ENCODE data around the gene LIX1.
"Not testable (repeated sequence)": the region's sequence is repeated elsewhere in the genome, so short reads cannot be mapped to it uniquely, and the experiment has no call there.

LIX1 gene

GRCh38 chr5:97141031-97141430 is 1.4 kb downstream of the LIX1 start:
- no peak for DNase-seq

- DNase-seq: not testable (repeated sequence)
Observed at GRCh38 chr5:97140250-97140649, 2.2 kb downstream of the LIX1 start.

GRCh38 chr5:97136475-97136874 is 5.9 kb downstream of the LIX1 start:
- no peak for DNase-seq

GRCh38 chr5:97135868-97136267 is 6.5 kb downstream of the LIX1 start:
- DNase-seq: no peak

GRCh38 chr5:97134634-97135033 is 7.8 kb downstream of the LIX1 start:
- no peak for DNase-seq

GRCh38 chr5:97133101-97133500 is 9.3 kb downstream of the LIX1 start:
- no peak for DNase-seq

GRCh38 chr5:97131921-97132320 is 10.5 kb downstream of the LIX1 start:
- no peak for DNase-seq

DNA sequence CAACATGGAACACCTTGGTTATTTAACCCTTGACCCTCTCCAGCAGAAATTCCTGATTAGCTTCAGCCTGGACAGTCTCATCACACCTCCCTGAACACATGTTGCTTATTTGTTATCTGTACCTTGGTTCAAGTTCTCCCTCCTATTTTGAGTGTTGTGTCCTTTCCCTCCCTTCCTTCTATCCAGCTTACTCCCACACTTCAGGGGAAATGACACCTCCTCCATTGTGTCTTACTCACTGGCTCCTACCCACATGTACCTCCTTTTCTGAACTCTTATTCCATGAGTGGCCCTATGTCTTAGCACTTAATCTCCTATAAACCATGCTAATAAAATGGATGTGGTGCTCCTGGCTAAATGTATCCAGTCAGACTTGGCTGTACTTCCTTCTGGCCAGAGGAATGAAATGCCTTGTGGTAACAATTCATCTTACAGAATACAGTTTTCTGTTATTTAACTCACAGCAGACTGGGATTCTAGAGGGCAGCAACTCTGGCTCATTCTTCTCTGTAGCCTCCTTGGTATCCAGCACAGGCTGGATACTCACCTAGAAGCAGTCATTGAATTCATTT is 11.2 kb downstream of the LIX1 start:
- no peak for DNase-seq

DNA sequence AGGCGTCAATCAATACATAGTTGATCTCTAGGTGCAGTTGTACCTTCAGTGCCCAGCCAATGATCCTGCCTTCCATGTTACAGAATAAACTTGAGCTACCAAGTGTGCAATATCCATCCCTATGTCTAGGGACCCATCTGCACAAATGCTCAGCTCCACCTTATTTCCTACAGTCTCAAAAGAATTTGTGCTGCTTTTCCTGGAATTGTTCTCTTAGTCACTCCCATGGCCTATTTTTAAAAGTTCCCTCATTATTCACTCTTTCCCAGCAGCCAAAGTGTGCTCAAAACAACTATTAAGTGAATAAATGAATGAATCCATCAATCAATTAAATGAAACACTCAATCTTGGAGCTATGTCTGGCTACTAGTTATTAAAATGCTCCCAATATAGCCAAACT is 14.7 kb downstream of the LIX1 start:
- no peak for DNase-seq

DNA sequence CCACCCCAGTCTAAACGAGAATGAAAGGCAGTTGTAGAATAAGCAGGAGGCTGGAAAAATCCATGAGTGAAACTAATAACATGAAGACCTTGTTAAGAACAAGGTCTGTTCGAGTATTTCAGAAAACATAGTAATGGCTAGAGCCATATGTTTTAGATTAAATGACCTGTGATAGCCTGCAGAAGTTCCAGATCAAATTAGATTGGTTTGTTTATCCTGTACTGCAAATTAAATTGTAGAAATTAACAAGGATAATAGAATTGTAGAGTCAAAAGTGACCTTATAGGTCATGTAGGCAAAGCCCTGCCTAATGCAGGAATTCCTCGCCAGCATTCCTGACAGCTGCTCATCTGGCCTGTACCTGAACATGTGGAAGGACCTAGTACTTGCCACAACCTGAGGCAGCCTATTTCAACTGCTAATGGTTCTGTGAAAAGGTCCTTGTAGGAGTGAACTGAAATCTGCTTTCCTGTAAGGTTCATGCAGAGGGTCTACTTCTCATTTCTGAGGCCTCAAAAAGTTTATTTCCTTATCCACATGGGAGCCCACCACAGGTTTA is 17.2 kb downstream of the LIX1 start:
- no peak for DNase-seq

GRCh38 chr5:97124335-97124734 is 18.1 kb downstream of the LIX1 start:
- DNase-seq: no peak

DNA sequence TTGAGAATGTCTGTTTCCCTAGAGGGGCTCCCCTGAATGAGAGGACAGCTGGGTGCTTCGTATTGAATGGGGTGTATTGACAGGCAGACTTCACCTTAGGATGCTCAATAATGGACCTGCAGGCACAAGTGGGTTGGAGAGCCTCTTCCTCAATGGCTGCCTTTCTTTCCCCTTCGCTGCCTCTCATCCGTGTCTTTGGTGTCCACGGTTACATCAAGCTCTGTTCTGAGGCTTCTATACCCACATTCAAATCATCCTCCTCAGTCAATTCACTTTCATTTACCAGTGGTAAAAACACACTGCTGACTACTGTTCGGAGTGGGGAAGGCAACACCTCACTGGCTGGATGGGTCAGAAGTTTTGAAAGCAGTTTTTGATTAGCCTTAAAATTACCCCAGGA is 20.6 kb downstream of the LIX1 start:
- no peak for DNase-seq

DNA sequence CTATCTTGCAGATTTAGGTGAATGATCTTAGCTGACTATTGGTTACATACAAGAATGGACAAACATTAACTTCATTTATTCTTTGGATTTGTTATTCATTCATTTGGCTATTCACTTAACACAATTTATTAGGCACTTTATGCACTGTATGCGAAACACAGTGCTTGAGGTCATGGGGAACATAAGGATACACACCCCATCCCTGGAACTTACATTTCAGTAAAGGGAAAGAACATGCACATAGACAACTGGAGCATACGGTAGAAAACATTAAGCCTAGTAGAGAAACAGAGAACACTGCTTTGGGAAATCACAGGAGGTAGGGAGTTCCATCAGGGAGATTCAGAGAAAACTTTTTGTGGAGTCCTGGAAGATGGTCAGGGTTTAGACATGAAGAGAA is 22.2 kb downstream of the LIX1 start:
- DNase-seq: no peak

DNA sequence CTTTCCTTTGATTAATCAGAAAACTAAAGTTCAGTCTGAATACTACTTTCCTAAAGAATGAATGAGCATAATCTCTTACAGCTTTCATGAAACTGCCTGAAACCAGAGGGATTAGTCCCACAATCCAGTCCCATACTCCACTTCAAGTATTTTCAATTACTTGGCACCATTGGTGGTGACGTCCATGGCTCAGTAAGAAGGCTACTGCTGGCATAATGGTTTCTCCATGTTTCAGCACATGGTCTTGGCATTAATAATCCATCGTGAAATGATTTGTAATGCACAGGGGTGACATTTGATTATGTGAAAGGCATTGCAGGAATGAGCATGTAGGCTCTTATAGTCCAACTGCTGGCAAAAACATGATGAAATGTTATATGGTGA is 23.4 kb downstream of the LIX1 start:
- DNase-seq: no peak

- DNase-seq: no peak
Observed at GRCh38 chr5:97118261-97119006, 24.0 kb downstream of the LIX1 start.

- DNase-seq: no peak
Observed at GRCh38 chr5:97115932-97116331, 26.5 kb downstream of the LIX1 start.

- DNase-seq: no peak
Observed at GRCh38 chr5:97112230-97112629, 30.2 kb downstream of the LIX1 start.

DNA sequence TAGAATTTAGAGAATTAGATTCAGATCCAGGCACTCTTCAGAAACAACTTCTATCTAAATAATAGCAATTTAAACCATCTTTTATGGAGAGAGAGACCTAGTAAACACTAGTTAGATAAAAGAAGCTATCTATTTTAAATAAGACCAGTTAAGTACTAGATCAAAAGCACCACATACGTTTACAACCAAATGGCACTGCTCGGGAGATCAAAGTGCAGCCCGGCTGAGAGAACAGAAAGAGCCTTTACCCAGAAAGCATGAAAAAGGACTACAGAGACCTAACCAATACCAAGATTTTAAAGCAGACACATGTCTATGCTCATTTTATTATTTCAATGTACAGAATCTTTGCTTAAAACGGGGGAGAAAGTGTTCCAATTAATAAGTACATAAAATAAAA is 30.8 kb downstream of the LIX1 start:
- DNase-seq: no peak

GRCh38 chr5:97111004-97111403 is 31.4 kb downstream of the LIX1 start:
- DNase-seq: no peak

DNA sequence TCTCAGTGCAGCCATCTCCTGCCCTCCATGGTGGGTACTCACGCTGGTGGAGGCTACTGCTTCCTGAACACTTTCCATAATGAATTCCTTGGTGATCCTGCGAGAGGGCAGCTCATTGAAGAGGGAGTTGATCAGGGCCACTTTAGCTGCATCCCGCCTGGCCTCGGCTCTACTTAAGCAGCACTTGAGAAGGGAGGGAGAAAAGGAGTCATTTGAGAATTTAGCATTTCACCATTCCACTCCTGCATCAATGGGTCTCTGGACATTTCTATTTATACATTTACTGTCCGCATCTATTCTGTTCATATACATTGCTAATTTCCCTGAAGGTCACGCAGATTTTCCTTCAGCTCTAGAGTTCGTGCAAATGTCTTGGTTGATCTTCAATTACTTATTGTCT is 35.1 kb downstream of the LIX1 start:
- DNase-seq: no peak

- no peak for DNase-seq
Observed at GRCh38 chr5:97106216-97106581, 36.2 kb downstream of the LIX1 start.

GRCh38 chr5:97105501-97106215 is 36.8 kb downstream of the LIX1 start:
- DNase-seq: no peak

GRCh38 chr5:97102010-97102470 is 40.4 kb downstream of the LIX1 start:
- DNase-seq: no peak
